Type B pancreatic cell (in vitro differentiated cells): ENCODE results near the gene ZNF180. TPM values are rescaled to one million over a fixed set of nuclear protein-coding genes. Genes with fewer than 3 reads are reported as not detected.
"Not testable (repeated sequence)": the region's sequence is repeated elsewhere in the genome, so short reads cannot be mapped to it uniquely, and the experiment has no call there.

ENCODE experiments used
- DNase-seq: peaks from one replicate; pipeline ENCODE4 v3.0.0; 2021; ENCODE audit warnings: mixed read lengths; ENCODE audit not compliant: unreplicated experiment; ENCODE audit errors: extremely low spot score
- H3K27ac Mint-ChIP-seq: 2 replicates; pipeline ENCODE4 v1.8.0; 2021; ENCODE audit warnings: mild to moderate bottlenecking, mixed read lengths
- H3K27me3 Mint-ChIP-seq: 2 replicates; pipeline ENCODE4 v1.8.0; 2021; ENCODE audit warnings: mixed read lengths
- H3K36me3 Mint-ChIP-seq: 2 replicates; pipeline ENCODE4 v1.8.0; 2021; ENCODE audit warnings: mixed read lengths
- H3K4me1 Mint-ChIP-seq: one replicate; pipeline ENCODE4 v1.8.0; 2021; ENCODE audit warnings: mixed read lengths; ENCODE audit not compliant: unreplicated experiment
- H3K4me3 Mint-ChIP-seq: 2 replicates; pipeline ENCODE4 v1.8.0; 2021; ENCODE audit warnings: mild to moderate bottlenecking, mixed read lengths
- H3K9me3 Mint-ChIP-seq: 2 replicates; pipeline ENCODE4 v1.8.0; 2021; ENCODE audit warnings: mixed read lengths
- total RNA-seq: library from RNA; stranded (reverse); gene quantifications from 2 replicates; pipeline ENCODE4 v1.2.1, GENCODE V29; 2021; ENCODE audit warnings: low replicate concordance
- TF ChIP-seq, protein P1 (sequence below): fragments of 200-600 bp; sonication (generic); conservative IDR thresholded peaks from 2 replicates; pipeline ENCODE4 v1.5.0; 2021; ENCODE audit warnings: antibody characterized with exemption, mild to moderate bottlenecking

The ZNF180 gene
- total RNA-seq, 1 donor from 2014 or later, result 11.3 TPM

DNA sequence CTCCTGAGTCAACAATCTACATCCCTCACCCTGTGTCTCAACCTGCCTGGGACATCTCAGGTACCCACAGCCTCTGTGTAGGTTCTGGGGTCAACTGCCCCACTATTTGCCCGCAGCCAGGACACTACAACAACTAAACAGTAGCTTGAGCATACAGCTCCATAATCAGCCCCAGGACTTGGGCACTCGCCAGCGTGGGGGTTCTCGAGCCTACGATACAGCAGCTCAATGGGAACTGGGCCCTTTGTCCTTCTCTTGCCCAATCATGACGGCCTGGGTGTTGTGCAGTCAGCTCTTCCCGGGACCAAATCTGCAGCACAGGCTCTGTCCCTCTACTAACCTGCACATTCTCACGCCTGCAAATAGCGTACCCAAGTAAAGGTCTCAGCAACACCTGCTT is 1.3 kb downstream of the ZNF180 start:
- Mint-ChIP-seq H3K27ac (peak overlapping the region; percentile 94), H3K36me3 (peaks cover 54% of the 10 kb centered on the region), H3K9me3 (peaks cover 31% of the 10 kb centered on the region), H3K4me1 (peaks cover 10% of the 10 kb centered on the region), H3K4me3 (peak overlapping the region; percentile 96), H3K27me3 (peaks cover 8% of the 10 kb centered on the region)
- no peak for DNase-seq
- TF ChIP-seq, protein P1, sequence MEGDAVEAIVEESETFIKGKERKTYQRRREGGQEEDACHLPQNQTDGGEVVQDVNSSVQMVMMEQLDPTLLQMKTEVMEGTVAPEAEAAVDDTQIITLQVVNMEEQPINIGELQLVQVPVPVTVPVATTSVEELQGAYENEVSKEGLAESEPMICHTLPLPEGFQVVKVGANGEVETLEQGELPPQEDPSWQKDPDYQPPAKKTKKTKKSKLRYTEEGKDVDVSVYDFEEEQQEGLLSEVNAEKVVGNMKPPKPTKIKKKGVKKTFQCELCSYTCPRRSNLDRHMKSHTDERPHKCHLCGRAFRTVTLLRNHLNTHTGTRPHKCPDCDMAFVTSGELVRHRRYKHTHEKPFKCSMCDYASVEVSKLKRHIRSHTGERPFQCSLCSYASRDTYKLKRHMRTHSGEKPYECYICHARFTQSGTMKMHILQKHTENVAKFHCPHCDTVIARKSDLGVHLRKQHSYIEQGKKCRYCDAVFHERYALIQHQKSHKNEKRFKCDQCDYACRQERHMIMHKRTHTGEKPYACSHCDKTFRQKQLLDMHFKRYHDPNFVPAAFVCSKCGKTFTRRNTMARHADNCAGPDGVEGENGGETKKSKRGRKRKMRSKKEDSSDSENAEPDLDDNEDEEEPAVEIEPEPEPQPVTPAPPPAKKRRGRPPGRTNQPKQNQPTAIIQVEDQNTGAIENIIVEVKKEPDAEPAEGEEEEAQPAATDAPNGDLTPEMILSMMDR, result no peak

DNA sequence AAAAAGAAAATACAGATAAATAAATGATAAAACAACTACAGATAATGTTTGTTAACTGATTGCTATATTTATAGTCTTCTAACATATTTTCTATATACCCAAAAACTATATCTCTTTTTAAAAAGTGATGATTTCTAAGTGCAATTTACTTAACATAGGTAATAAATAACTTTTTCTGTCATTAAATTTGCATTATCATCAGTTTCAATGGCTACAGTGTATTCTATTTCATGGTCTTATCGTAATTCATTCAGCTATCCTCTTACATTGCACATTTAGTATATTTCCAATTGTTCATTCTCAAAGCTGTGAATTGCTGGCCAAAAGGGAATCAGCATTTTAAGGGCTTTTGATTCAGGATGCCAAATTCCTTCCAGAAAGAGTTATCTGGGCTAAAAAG is 3.6 kb downstream of the ZNF180 start:
- H3K27me3 Mint-ChIP-seq, result no peaks in the 10 kb centered on the region
- H3K4me3 Mint-ChIP-seq, result peak overlapping the region; percentile 44
- H3K4me1 Mint-ChIP-seq, result peaks cover 10% of the 10 kb centered on the region
- peaks cover 42% of the 10 kb centered on the region for H3K9me3 Mint-ChIP-seq
- H3K27ac Mint-ChIP-seq, result no peak overlapping the region
- peaks cover 77% of the 10 kb centered on the region for H3K36me3 Mint-ChIP-seq
- TF ChIP-seq, protein P1, result no peak
- DNase-seq, result no peak

DNA sequence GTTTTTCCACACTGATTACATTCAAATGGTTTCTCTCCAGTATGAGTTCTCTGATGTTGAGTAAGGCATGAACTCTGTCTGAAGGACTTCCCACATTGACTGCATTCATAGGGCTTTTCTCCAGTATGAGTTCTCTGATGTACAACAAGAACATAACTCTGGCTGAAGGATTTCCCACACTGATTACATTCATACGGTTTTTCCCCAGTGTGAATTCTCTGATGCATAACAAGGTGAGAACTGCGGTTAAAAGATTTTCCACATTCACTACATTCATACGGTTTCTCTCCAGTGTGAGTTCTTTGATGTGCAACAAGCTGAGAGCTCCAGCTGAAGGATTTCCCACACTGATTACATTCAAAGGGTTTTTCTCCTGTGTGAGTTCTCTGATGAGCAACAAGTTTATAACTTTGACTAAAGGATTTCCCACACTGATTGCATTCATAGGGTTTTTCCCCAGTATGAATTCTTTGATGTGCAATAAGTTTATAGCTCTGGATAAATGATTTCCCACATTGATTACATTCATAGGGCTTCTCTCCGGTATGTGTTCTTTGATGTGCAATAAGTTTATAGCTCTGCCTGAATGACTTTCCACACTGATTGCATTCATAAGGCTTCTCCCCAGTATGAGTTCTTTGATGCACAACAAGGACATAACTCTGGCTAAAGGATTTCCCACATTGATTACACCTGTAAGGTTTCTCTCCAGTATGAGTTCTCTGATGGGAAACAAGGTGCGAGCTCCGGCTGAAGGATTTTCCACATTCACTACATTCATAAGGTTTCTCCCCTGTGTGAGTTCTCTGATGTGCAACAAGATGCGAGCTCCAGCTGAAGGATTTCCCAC is 23.5 kb downstream of the ZNF180 start:
- peaks cover 34% of the 10 kb centered on the region for H3K9me3 Mint-ChIP-seq
- H3K27me3 Mint-ChIP-seq, result no peaks in the 10 kb centered on the region
- H3K4me3 Mint-ChIP-seq, result peak overlapping the region; percentile 40
- TF ChIP-seq, protein P1, result no peak
- no peak for DNase-seq
- H3K4me1 Mint-ChIP-seq, result no peaks in the 10 kb centered on the region
- peak overlapping the region; percentile 5 for H3K27ac Mint-ChIP-seq
- H3K36me3 Mint-ChIP-seq, result peaks cover 84% of the 10 kb centered on the region

DNA sequence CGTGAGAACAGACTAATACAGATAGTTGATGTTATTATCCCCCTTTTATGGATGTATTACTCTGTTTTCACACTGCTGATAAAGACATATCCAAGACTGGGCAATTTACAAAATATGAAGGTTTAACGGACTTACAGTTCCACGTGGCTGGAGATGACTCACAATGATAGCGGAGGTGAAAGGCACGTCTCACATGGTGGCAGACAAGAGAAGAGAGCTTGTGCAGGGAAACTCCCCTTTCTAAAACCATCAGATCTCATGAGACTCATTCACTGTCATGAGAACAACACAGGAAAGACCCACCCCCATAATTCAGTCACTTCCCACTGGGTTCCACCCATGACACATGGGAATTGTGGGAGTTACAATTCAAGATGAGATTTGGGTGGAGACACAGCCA is 31.6 kb downstream of the ZNF180 start:
- not testable (repeated sequence) for DNase-seq, H3K27ac Mint-ChIP-seq, H3K27me3 Mint-ChIP-seq, H3K4me1 Mint-ChIP-seq, H3K4me3 Mint-ChIP-seq
- Mint-ChIP-seq H3K36me3 (peaks cover 15% of the 10 kb centered on the region), H3K9me3 (peaks cover 43% of the 10 kb centered on the region)

DNA sequence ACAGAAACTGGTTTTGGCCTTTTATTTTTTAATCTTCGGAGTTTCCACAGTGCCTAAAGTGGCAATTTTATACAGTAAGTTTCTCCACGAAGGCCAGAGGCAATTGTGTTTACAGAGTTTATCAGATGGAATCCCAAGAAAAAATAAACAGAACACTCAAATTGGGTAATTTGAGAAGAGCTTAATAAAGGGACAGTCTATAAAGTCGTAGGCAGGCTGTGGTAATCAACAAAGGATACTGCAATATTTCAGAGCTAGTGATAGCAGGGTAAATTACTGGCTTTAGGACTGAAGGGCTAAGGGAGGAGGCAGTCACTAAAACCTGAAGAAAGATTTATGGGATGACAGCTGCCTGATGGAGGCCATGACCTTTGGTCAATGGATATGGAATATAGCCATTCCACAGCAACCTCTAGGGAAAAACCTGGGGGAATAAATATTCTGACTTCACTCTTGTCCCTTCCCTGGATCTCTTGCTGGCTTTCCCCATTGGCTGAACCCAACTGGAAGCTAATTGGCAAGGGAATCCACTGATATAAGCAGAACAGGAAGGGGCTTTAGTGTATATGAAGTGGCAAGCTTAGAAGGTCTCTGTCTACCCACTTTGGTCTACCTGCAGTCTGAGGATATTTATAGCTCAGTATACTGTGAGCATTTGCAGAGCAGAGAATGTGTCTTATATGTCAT is 37.6 kb downstream of the ZNF180 start:
- not testable (repeated sequence) for H3K27me3 Mint-ChIP-seq, H3K4me3 Mint-ChIP-seq, DNase-seq, H3K27ac Mint-ChIP-seq, H3K4me1 Mint-ChIP-seq, H3K36me3 Mint-ChIP-seq
- peaks cover 20% of the 10 kb centered on the region for H3K9me3 Mint-ChIP-seq

DNA sequence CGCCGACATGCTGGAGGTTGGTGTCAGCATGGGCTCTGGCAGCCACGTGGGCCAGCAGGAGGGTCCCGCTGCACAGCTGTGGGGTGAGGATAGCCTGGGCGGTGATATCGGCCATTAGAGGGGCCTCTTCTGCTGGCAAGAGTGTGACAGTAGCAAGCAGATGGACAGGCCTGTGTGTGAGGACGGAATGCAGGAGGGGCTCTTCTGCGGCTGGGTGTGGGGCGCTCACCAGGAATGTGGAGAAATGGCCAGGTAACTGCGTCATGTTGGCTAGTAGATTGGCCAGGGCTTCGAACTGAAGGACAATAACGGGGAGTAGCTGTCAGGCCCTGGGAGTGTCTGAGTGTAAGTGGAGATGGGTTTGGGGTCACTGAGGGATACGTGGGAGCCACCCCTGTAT is 44.3 kb downstream of the ZNF180 start:
- H3K27ac Mint-ChIP-seq, H3K27me3 Mint-ChIP-seq, H3K4me3 Mint-ChIP-seq, H3K4me1 Mint-ChIP-seq, DNase-seq, H3K36me3 Mint-ChIP-seq: not testable (repeated sequence)
- peaks cover 16% of the 10 kb centered on the region for H3K9me3 Mint-ChIP-seq

DNA sequence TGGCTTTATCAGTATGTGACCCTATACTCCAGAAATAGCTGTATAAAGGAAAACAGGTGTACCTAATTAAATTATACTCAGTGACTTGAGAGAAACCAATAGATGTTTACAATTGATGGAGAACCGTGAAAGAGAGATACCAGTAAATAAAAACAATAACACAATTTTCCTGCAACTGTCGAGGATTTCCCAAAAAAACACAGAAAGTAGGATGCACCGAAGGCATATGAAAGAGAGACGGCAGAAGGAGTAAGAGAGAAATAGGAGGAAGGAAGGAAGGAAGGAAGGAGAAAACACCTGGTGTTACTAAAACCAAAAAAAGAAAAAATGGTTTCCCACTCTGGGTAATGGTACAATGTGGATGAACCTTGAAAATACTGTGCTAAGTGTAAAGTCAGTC is 45.2 kb downstream of the ZNF180 start:
- Mint-ChIP-seq H3K4me1 (no peaks in the 10 kb centered on the region), H3K9me3 (peaks cover 16% of the 10 kb centered on the region), H3K27me3 (no peaks in the 10 kb centered on the region), H3K36me3 (no peaks in the 10 kb centered on the region), H3K4me3 (no peak overlapping the region), H3K27ac (no peak overlapping the region)
- no peak for DNase-seq
- TF ChIP-seq, protein P1, result no peak
